ACHN (cell line): ENCODE measurements around the gene ANKRD50.

Experiments used
- DNase-seq: peaks from one replicate; pipeline ENCODE4 v3.0.0-alpha.2; 2015
- in situ Hi-C: cut with HindIII; loops from 2 replicates; pipeline ENCODE4 v1.10.0; 2017; ENCODE audit warnings: low sequenced_read_pairs, low pct_ligation_motif_present, low pct_unique_long_range_greater_than_20kb

Gene ANKRD50

GRCh38 chr4:124712372-124713184 is at the start of gene ANKRD50:
ANKRD50 (minus strand) TSS chr4:124712732; CDS start chr4:124710511, 2,221 bp downstream.
- in situ Hi-C loops, result no loop called here
- peak; percentile 92 for DNase-seq

- no peak for DNase-seq
- in situ Hi-C loops, result no loop called here
Measured at GRCh38 chr4:124757126-124757525, 44.6 kb upstream of the ANKRD50 start.

GRCh38 chr4:124754681-124755080 is 42.1 kb upstream of the ANKRD50 start:
- DNase-seq, result no peak
- in situ Hi-C loops, result no loop called here

- in situ Hi-C loops, result no loop called here
- no peak for DNase-seq
Measured at GRCh38 chr4:124753941-124754581, 41.5 kb upstream of the ANKRD50 start.

GRCh38 chr4:124749421-124749820 is 36.9 kb upstream of the ANKRD50 start:
- in situ Hi-C loops, result no loop called here
- no peak for DNase-seq

- no peak for DNase-seq
- in situ Hi-C loops, result no loop called here
Measured at GRCh38 chr4:124748965-124749364, 36.4 kb upstream of the ANKRD50 start.

GRCh38 chr4:124745985-124746801 is 33.7 kb upstream of the ANKRD50 start:
- in situ Hi-C loops, result no loop called here

GRCh38 chr4:124743711-124744110 is 31.2 kb upstream of the ANKRD50 start:
- DNase-seq, result no peak
- in situ Hi-C loops, result no loop called here

More at GRCh38 chr4:124745985-124746801, 33.7 kb upstream of the ANKRD50 start:
- DNase-seq, result no peak

- in situ Hi-C loops, result no loop called here
- no peak for DNase-seq
Measured at GRCh38 chr4:124740501-124740900, 28.0 kb upstream of the ANKRD50 start.

- no peak for DNase-seq
- in situ Hi-C loops, result no loop called here
Measured at GRCh38 chr4:124738994-124739393, 26.5 kb upstream of the ANKRD50 start.

- in situ Hi-C loops, result no loop called here
- no peak for DNase-seq
Measured at GRCh38 chr4:124737619-124738018, 25.1 kb upstream of the ANKRD50 start.

GRCh38 chr4:124736526-124736925 is 24.0 kb upstream of the ANKRD50 start:
- in situ Hi-C loops, result no loop called here

GRCh38 chr4:124727331-124727890 is 14.9 kb upstream of the ANKRD50 start:
- in situ Hi-C loops, result no loop called here
- no peak for DNase-seq

More at GRCh38 chr4:124736526-124736925, 24.0 kb upstream of the ANKRD50 start:
- DNase-seq, result no peak

GRCh38 chr4:124726269-124726668 is 13.7 kb upstream of the ANKRD50 start:
- no peak for DNase-seq
- in situ Hi-C loops, result no loop called here

GRCh38 chr4:124722071-124722470 is 9.5 kb upstream of the ANKRD50 start:
- DNase-seq, result no peak
- in situ Hi-C loops, result no loop called here

GRCh38 chr4:124717101-124717500 is 4.6 kb upstream of the ANKRD50 start:
- DNase-seq, result no peak
- in situ Hi-C loops, result no loop called here

GRCh38 chr4:124713185-124713592 is 657 bp upstream of the ANKRD50 start:
- in situ Hi-C loops, result no loop called here
- DNase-seq, result peak; percentile 87

GRCh38 chr4:124711471-124712371 is 811 bp downstream of the ANKRD50 start:
- in situ Hi-C loops, result no loop called here
- peak; percentile 75 for DNase-seq
